Activated CD8-positive, alpha-beta memory T cell treated with anti-CD3 and anti-CD28 coated beads, Interleukin-2, amount 50 U/mL, for 1 hour (primary cell): ENCODE results near the gene PAX1.

Source experiments
- DNase-seq: peaks from one replicate; pipeline ENCODE4 v3.0.0-alpha.2; 2020; ENCODE audit errors: extremely low read depth

Gene PAX1

DNA sequence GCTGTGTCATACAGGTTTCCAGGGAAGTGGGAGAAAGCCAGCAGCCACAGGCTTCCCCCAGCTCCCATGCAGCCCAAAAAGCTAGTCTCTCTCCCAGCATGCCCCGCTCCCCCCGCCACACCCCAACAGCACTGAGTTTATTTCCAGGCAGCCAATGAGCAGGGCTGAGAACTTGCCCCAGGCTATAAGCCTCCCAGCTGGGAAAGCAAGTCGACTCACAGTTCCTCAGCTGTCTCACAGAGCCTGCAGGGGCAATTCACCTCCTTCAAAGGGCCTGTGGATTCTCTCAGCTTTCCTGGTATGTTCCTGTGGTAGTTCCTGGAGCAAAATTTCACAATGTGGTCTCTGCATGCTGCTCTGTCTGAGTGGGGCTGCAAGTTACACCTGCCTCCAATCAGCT is 34.2 kb downstream of the PAX1 start:
- DNase-seq, result no peak

DNA sequence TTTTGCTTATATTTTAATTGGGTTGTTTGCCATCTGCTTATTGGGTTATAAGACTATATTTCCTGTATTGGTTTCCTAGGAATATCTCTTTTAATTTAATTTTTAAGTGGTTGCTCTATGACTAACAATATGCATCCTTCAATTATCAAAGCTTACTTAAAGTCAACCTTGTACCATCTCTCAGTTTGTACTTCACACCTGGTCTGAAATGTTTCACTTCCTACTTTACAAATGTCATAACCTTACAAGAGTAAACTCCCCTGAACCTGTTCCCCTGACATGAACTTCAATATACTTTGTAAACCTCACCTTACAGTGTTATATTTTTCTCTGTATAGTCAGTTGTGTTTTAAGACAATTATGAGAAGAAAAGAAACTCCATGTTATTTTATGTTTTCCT is 35.8 kb downstream of the PAX1 start:
- DNase-seq, result no peak

DNA sequence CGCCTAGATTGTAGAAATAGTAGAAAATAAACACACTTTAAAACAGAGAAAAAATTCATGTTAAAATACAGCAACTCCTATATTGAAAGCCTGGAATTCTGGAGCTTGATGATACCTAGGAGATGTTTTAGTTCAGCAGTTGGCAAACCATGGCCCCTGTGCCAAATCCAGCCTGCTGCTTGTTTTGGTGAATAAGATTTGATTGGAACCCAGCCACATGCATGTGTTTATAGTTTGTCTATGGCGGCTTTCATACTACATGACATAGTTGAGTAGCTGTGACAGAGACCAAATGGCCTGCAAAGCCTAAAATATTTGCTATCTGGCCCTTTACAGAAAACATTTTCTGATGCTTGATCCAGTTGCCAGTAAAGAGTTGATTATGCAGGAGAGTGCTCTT is 57.2 kb downstream of the PAX1 start:
- no peak for DNase-seq

DNA sequence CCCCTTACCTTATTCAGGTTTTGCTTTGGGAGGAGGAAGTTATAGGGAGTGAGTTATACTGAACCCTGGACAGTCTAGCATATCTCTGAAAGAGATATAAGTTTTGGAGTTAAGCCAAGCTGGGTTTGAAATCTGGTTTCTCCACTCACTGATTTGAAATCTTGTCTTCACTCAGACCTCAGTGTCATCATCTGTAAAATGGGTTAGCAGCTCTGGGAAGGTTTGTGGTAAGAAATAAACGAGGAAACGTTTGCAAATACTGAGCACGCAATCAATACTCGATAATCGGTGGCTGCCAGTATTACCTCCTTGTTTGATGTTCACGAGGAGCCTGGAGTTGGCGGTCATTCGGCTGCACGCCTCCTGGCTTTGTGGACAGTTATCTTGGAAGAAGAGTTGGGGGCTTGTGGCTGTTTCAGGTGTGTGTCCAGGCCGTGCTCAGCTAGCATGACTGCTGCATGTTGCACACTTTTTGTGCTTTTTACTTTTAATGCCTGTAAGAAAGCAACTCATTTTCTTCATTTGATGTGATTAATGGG is 61.8 kb downstream of the PAX1 start:
- DNase-seq, result no peak

DNA sequence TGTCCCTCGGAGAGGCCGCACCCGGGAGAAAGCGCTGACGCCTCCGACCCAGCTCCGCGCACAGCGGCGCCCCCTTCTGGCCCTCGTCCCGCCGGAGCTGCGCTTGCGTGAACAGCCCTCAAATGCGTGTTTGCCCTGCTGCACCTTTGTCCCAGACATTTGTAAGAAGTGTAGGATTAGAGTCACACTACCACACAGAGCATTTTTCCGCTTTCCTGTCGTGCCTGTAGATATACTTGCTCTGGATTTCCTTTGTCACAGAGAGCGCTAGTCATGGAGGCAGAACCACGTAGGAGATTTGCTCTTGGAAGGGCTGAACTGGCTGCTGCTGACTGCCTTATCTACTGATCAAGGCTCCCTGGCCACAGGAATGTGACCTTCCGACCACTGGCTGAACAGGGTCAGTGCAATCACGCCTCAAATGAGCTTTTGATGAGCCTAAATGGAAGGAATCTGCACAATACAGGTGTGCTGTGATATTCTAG is 62.3 kb downstream of the PAX1 start:
- DNase-seq, result no peak
